GM12878 (cell line): ENCODE results near the gene U2AF2. TPM values are rescaled to one million over a fixed set of nuclear protein-coding genes. Genes with fewer than 3 reads are reported as not detected.

Experiments
- BACH1 ChIP-seq: fragments of 450-650 bp; IDR thresholded peaks from 2 replicates; pipeline ENCODE4 v1.6.1; 2017; ENCODE audit warnings: mild to moderate bottlenecking, borderline replicate concordance
- BCL11A ChIP-seq: IDR thresholded peaks from 2 replicates; pipeline ENCODE4 v1.6.1; 2011; ENCODE audit warnings: low read depth, low read length
- CHD4 ChIP-seq: fragments of 200-600 bp; sonication (generic); IDR thresholded peaks from 2 replicates; pipeline ENCODE4 v1.6.1; 2016; ENCODE audit warnings: mild to moderate bottlenecking
- CREM ChIP-seq: IDR thresholded peaks from 2 replicates; pipeline ENCODE4 v1.6.1; 2014; ENCODE audit warnings: antibody characterized with exemption, low read depth
- EED ChIP-seq: sonication (generic); IDR thresholded peaks from 2 replicates; pipeline ENCODE4 v1.6.1; 2016; ENCODE audit warnings: antibody characterized with exemption, low read depth
- EGR1 ChIP-seq, 2 experiments: IDR thresholded peaks; 1 replicate in 1 of 2; 2 replicates in 1 of 2; pipeline ENCODE4 v1.6.1; 2011 to 2012; ENCODE audit warnings: low read depth in 2 of 2, low read length in 2 of 2, borderline replicate concordance in 1 of 2, mild to moderate bottlenecking in 1 of 2, moderate library complexity in 1 of 2
- ESRRA ChIP-seq: IDR thresholded peaks from 2 replicates; pipeline ENCODE4 v1.6.1; 2012; ENCODE audit warnings: mild to moderate bottlenecking, low read length, improper control_type of control experiment
- MEF2B ChIP-seq: fragments of 450-650 bp; IDR thresholded peaks from 2 replicates; pipeline ENCODE4 v1.6.1; 2018; ENCODE audit warnings: mild to moderate bottlenecking, moderate library complexity; ENCODE audit not compliant: partially characterized antibody, poor library complexity, severe bottlenecking
- MYC ChIP-seq: IDR thresholded peaks from 2 replicates; pipeline ENCODE4 v1.6.1; 2011; ENCODE audit warnings: mild to moderate bottlenecking, low read length, moderate library complexity, inconsistent platforms; ENCODE audit not compliant: insufficient read depth, insufficient replicate concordance, insufficient read length, severe bottlenecking
- PAX5 ChIP-seq: IDR thresholded peaks from 2 replicates; pipeline ENCODE4 v1.6.1; 2011; ENCODE audit warnings: low read depth, low read length, borderline replicate concordance
- RB1 ChIP-seq: fragments of 450-650 bp; formaldehyde crosslinking; IDR thresholded peaks from 2 replicates; pipeline ENCODE4 v1.6.1; 2017; ENCODE audit warnings: mild to moderate bottlenecking, borderline replicate concordance
- SP1 ChIP-seq: IDR thresholded peaks from one replicate; pipeline ENCODE4 v1.6.1; 2011; ENCODE audit warnings: low read depth, low read length
- SUZ12 ChIP-seq: fragments of 200-600 bp; sonication (generic); IDR thresholded peaks from one replicate; pipeline ENCODE4 v1.6.1; 2018; ENCODE audit warnings: antibody characterized with exemption, mild to moderate bottlenecking; ENCODE audit not compliant: unreplicated experiment
- TAF1 ChIP-seq: IDR thresholded peaks from 2 replicates; pipeline ENCODE4 v1.6.1; 2011; ENCODE audit warnings: mild to moderate bottlenecking, low read depth, low read length, borderline replicate concordance
- TCF7 ChIP-seq: IDR thresholded peaks from 2 replicates; pipeline ENCODE4 v1.6.1; 2014; ENCODE audit warnings: antibody characterized with exemption, borderline replicate concordance
- WRNIP1 ChIP-seq: IDR thresholded peaks from 2 replicates; pipeline ENCODE4 v1.6.1; 2011; ENCODE audit warnings: low read depth, low read length, improper control_type of control experiment, borderline replicate concordance
- YY1 ChIP-seq: IDR thresholded peaks from 2 replicates; pipeline ENCODE4 v1.6.1; 2011; ENCODE audit warnings: low read depth, mild to moderate bottlenecking, low read length
- ZBTB11 ChIP-seq: fragments of 450-650 bp; formaldehyde crosslinking; IDR thresholded peaks from 2 replicates; pipeline ENCODE4 v1.5.0; 2022; ENCODE audit warnings: mild to moderate bottlenecking, missing genetic modification characterization
- ZBTB40 ChIP-seq: fragments of 450-650 bp; IDR thresholded peaks from 2 replicates; pipeline ENCODE4 v1.6.1; 2016; ENCODE audit warnings: mild to moderate bottlenecking, moderate library complexity, borderline replicate concordance
- ZNF274 ChIP-seq: IDR thresholded peaks from one replicate; pipeline ENCODE4 v1.8.0; 2011; ENCODE audit not compliant: insufficient read length, insufficient read depth
- polyA plus RNA-seq, 11 experiments: library from polyadenylated mRNA; depleted of rRNA in 4 of 11; unstranded in 6 of 11; stranded (reverse) in 5 of 11; fragments of >200 nt; fragmentation: Nextera tagmentation in 4 of 11; fragmentation: Illumina TruSeq in 1 of 11; extraction: Ambion mirVana in 4 of 11; extraction: Trizol in 1 of 11; gene quantifications; 1 replicate in 1 of 11; 2 replicates in 10 of 11; pipeline versions ENCODE4 v1.2.1 to v1.2.3, GENCODE V29; 2011 to 2016; ENCODE audit warnings: inconsistent platforms in 2 of 11, missing spikeins in 2 of 11, low read depth in 1 of 11
- total RNA-seq, 4 experiments: library from RNA; depleted of rRNA in 3 of 4; stranded (reverse); fragments of >200 nt in 3 of 4; fragmentation: Illumina TruSeq in 1 of 4; extraction: Trizol in 1 of 4; gene quantifications; 2 replicates each; pipeline versions ENCODE4 v1.2.1 to v1.2.3, GENCODE V29; 2013 to 2021

Gene U2AF2
- total and polyA plus RNA-seq, 10 of the 15 experiments (the other 5 are each of a cell fraction or from before 2014, with no cell fraction given): 3.0 to 338 (median 130) TPM

GRCh38 chr19:55643003-55643886, 11.6 kb upstream of the U2AF2 start, which contains the start of gene ZNF581 (continued):
- peak; percentile 96 for TF ChIP-seq ZBTB40
- no peak for TF ChIP-seq TCF7
- TF ChIP-seq ZNF274: no peak
- no peak for TF ChIP-seq CHD4
- TF ChIP-seq SUZ12: no peak
- TF ChIP-seq MEF2B: no peak
- peak; percentile 69; the same call in 1 of the 2 replicates for TF ChIP-seq PAX5
- TF ChIP-seq SP1: peak; percentile 56
- peak; percentile 75; the same call in 1 of the 2 replicates for TF ChIP-seq TAF1
- TF ChIP-seq ESRRA: peak; percentile 50; the same call in 1 of the 2 replicates
- TF ChIP-seq RB1: peak; percentile 68; the same call in 1 of the 2 replicates
- 0 out of 2 replicates have a peak, but pooled peaks have one; percentile 45 for TF ChIP-seq WRNIP1
- TF ChIP-seq YY1: peak; percentile 85
- peak; percentile 22 to 88 for TF ChIP-seq EGR1 (IDR thresholded peaks at IDR 0.05; ENCODE audit: borderline replicate concordance in 1 of 2, low read depth in 2 of 2, low read length in 2 of 2)
- TF ChIP-seq ZBTB11: peak; percentile 92
- peak; percentile 15; the same call in 1 of the 2 replicates for TF ChIP-seq EED
- TF ChIP-seq BCL11A: 0 out of 2 replicates have a peak, but pooled peaks have one; percentile 14
- peak; percentile 73 for TF ChIP-seq CREM
- peak; percentile 1 for TF ChIP-seq MYC
- TF ChIP-seq BACH1: peak; percentile 16; the same call in 1 of the 2 replicates
